ENCODE results near the gene RHBDF1.

GRCh38 chr16:116015-116414 is 43.6 kb upstream of the RHBDF1 start:
- TF ChIP-seq BACH2 (CRISPR knock-in tag; IDR thresholded peaks at IDR 0.05; ENCODE audit: borderline replicate concordance) (no peak), ISL1 (CRISPR knock-in tag; IDR thresholded peaks at IDR 0.05) (no peak), CREB5 (CRISPR knock-in tag; IDR thresholded peaks at IDR 0.05; ENCODE audit: low read depth) (no peak), CSDC2 (CRISPR knock-in tag; IDR thresholded peaks at IDR 0.05) (no peak), ESRRG (CRISPR knock-in tag; IDR thresholded peaks at IDR 0.05) (no peak), SNAI2 (CRISPR knock-in tag; IDR thresholded peaks at IDR 0.05) (no peak), PPARA (CRISPR knock-in tag; IDR thresholded peaks at IDR 0.05; ENCODE audit: borderline replicate concordance) (no peak), TCF4 (CRISPR knock-in tag; IDR thresholded peaks at IDR 0.05; ENCODE audit: borderline replicate concordance) (no peak), ZC3H10 (CRISPR knock-in tag; IDR thresholded peaks at IDR 0.05) (no peak)
